ENCODE results near the gene TICAM1. TPM values are rescaled to one million over a fixed set of nuclear protein-coding genes. Genes with fewer than 3 reads are reported as not detected.
"Not testable (repeated sequence)": the region's sequence is repeated elsewhere in the genome, so short reads cannot be mapped to it uniquely, and the experiment has no call there.

Gene TICAM1
- total RNA-seq, 1 donor from 2014 or later = 7.4 TPM

DNA sequence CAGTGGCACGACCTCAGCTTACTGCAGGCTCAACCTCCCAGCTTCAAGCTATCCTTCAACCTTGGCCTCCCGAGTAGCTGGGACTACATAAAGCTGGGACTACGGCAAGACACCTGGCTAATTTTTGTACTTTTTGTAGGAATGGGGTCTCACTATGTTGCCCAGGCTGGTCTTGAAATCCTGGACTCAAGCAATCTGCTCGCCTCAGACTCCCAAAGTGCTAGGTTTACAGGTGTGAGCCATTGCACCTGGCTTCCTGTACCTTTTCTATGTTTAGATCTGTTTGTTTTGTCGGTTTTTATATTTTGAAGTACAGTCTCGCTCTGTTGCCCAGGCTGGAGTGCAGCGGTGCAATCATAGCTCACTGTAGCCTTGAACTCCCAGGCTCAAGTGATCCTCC, 17.5 kb upstream of the TICAM1 start:
- ATAC-seq (ENCODE audit: poor library complexity) (no peak), DNase-seq (no peak)
- intact Hi-C loops (cut with DNase I) = no loop called here

DNA sequence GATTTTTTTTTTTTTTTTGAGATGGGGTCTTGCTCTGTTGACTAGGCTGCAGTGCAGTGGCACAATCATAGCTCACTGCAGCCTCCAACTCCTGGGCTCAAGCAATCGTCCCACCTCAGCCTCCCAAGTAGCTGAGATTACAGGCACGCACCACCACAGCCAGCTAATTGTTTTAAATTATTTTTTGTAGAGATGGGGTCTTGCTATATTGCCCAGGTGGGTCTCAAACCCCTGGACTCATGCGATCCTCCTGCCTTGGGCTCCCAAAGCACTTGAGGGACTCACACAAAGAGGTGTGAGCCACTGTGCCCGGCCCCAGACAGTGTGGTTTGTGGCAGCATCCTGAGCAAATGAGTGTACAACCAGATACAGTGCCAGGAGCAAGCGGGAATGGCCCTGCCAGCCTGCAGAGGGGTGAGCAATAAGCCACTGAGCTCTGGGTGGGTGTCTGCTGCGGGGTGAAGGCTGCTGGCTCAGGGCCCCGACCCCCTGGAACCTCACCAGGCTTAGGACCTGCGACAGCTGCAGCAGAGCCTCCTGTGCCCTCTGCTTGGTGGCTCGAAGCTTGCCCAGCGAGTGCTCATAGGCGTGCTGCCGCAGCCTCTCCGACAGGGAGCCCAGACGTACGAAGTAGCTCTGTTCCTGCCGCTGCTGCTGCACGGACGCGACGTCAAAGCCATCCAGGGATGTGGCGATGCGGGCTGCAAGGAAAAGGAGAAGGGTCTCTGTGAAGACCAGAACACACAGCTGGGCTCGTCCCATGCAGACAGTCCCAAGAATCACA, 15.9 kb upstream of the TICAM1 start:
- intact Hi-C loops (cut with DNase I) = no loop called here

DNA sequence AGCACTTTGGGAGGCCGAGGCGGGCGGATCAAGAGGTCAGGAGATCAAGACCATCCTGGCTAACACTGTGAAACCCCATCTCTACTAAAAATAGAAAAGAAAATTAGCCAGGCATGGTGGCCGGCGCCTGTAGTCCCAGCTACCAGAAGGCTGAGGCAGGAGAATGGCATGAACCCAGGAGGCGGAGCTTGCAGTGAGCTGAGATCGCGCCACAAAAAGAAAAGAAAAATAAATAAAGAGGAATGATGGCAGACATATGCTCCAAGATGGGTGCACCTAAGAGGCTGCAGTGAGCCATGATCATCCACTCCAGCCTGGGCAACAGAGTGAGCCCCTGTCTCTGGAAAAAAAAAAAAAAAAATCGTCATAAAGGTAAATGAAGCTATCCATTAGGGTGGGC, 14.5 kb upstream of the TICAM1 start:
- DNase-seq (peak; percentile 50), ATAC-seq (ENCODE audit: poor library complexity) (peak; percentile 27)

More for the DNA sequence above, 15.9 kb upstream of the TICAM1 start:
- no peak for ATAC-seq (ENCODE audit: poor library complexity)
- no peak for DNase-seq

DNA sequence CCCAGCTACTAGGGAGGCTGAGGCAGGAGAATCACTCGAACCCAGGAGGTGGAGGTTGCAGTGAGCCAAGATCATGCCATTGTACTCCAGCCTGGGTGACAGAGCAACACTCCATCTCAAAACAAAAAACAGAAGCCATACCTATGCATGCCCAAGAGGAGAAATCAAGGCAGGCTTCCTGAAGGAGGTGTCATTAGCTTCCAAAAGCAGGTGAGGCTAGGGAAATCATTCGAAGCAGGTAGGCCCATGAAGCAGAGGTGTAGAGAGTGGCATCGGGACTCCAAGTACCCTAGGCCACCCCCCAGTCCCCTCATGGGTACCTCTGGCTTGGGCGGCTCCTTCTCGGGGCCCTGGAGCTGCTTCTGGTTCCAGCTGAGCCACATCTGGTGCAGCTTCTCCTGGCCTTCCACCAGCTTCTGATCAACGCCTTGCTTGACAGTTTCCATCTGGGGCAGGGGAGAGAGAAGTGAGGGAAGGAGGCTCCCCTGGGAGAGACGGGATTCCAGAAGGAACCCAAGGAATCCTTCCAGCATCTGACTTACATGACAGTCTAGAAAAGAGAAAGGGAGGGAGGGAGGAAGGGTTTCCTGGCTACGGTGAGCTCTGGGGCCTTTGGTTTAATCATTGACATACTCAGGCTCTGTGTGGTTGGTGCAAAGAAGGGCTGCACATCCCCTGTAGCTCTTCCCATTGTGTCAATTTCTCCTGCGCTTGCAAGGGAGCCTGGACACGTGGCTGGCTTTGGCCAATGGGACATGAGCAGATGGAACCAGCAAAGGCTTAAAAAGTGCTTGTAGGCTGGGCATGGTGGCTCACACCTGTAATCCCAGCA, 13.1 kb upstream of the TICAM1 start:
- peak; percentile 75 for ATAC-seq (ENCODE audit: poor library complexity)
- intact Hi-C loops (cut with DNase I) = no loop called here
- peak; percentile 75 for DNase-seq

More for the DNA sequence above, 14.5 kb upstream of the TICAM1 start:
- intact Hi-C loops (cut with DNase I) = not testable (repeated sequence)

DNA sequence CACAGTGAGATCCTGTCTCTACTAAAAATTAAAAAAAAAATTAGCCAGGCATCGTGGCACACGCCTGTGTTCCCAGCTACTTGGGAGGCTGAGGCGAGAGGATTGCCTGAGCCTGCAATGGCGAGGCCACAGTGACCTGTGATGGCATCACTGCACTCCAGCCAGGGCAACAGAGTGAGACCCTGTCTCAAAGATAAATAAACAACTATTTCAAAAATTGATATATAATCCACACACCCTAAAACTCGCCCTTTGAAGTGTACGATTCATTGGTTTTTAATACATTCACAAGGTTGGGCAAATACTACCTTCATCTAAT, 12.1 kb upstream of the TICAM1 start:
- ATAC-seq (ENCODE audit: poor library complexity) (no peak), DNase-seq (no peak)
- intact Hi-C loops (cut with DNase I) = no loop called here

DNA sequence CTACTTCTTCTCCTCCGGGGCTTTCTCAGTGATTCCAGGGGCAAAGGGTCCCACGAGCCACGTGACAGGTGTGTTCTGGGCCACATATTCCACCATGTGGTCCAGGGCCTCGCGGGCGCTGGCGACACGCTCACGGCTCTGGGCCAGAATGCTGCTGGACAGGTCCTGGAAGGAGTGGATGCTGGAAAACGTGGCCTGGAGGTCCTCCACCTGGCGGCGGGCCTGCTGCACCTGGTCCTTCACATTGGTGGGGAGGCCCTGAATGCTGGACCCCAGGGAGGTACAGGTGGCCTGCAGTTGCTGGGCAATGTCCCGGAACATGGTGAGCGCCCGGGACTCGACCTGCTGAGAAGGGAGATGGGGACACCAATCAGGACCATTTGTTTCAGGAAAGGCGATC, 7.7 kb upstream of the TICAM1 start:
- ATAC-seq (ENCODE audit: poor library complexity) = no peak
- no peak for DNase-seq
- intact Hi-C loops (cut with DNase I) = no loop called here

DNA sequence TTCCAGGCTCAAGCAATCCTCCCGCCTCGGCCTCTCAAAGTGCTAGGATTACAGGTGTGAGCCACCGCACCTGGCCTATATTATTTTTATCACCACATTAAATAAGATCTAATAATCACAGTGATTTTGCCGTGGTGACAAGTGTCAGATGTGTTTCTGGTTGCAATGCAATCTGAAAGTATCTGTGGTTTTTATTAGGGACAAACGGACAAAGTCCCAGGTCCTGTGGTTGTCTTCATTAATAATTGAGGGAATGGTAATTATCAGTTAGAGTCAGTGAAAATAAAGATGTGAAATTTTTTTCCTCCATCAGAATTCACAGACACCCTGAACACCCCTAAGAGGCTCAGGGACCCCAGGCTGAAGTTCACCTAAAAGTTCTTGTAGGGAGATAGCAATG, 1.3 kb upstream of the TICAM1 start:
- intact Hi-C loops (cut with DNase I) = no loop called here
- DNase-seq = no peak
- no peak for ATAC-seq (ENCODE audit: poor library complexity)

DNA sequence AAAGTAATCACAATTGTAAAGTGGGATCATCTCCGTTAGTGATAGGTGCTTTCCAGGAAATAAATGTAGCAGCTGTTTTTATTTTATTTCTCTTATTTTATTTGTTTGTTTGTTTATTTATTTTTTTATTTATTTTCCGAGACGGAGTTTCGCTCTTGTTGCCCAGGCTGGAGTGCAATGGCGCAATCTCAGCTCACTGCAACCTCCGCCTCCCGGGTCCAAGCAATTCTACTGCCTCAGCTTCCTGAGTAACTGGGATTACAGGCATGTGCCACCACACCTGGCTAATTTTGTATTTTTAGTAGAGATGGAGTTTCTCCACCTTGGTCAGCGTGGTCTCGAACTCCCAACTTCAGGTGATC, 448 bp upstream of the TICAM1 start:
- peak; percentile 39 for ATAC-seq (ENCODE audit: poor library complexity)
- DNase-seq; intact Hi-C loops (cut with DNase I): not testable (repeated sequence)

DNA sequence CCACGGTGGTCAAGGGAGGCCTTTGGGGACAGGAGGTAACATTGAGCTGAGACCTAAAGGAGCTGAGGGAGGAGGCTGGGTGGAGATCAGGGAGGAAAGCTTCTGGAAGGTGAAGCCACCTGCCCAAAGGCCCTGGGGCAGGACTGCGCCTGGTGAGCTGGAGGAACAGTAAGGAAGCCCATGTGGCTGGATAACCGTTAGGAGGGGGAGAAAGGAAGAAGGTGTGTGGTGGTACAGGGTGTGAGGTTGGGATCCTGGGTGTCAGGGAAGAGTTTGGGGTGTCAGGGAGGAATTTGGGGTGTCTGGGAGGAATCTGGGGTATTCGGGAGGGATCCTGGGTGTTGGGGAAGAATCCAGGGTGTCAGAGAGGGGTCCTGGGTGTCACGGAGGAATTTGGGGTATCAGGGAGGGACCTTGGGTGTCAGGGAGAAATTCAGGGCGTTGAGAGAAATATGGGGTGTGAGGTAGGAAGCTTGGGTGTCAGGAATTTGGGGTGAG, 695 bp downstream of the TICAM1 start:
- no peak for DNase-seq
- ATAC-seq (ENCODE audit: poor library complexity) = no peak
- intact Hi-C loops (cut with DNase I) = no loop called here

DNA sequence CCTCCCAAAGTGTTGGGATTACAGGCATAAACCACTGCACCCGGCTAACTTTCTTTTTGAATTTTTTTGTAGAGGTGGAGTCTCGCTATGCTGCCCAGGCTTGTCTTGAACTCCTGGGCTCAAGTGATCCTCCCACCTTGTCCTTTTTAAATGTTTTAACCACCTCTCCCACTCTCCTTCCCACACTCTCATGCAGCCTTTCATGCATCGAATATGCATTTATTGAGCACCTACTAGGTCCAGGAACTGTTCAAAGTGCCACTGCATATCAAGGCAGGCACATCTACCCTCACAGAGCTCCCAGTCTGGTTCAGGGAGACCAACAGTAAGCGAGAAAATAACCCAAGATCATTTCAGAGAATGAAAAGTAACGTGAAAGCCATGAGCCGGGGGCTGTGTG, 1.2 kb downstream of the TICAM1 start:
- intact Hi-C loops (cut with DNase I) = no loop called here
- DNase-seq = no peak
- no peak for ATAC-seq (ENCODE audit: poor library complexity)

DNA sequence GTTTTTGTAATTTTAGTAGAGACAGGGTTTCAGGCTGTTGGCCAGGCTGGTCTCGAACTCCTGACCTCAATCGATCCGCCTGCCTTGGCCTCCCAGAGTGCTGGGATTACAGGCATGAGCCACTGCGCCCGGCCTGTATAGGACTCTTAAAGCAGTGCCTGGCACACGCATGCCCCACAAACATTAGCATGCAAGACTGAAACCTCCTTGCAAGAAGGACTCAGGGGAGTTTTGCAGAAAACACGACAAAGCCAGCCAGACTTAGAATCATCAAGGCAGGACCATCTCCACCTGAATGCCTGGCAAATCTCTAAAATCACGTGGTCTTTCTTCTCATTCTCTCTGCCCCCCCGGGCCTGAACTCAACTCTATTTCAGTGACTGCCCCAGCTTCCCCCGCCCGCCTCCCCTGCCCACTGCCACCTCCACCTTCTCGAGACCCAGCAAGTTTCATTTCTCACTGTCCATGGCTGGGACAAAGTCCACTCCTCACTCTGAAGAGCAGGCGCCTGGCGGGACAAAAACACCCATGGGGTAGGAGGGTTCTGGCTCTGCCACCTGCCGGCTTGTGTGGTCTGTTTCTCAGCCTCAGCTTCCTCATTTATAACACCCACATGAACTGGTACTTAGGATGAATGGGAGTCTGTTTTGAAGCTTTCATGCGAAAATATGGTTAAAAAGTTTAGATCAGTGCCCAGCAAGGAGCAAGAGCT, 2.4 kb downstream of the TICAM1 start:
- intact Hi-C loops (cut with DNase I) = no loop called here
- DNase-seq = no peak
- ATAC-seq (ENCODE audit: poor library complexity) = no peak

DNA sequence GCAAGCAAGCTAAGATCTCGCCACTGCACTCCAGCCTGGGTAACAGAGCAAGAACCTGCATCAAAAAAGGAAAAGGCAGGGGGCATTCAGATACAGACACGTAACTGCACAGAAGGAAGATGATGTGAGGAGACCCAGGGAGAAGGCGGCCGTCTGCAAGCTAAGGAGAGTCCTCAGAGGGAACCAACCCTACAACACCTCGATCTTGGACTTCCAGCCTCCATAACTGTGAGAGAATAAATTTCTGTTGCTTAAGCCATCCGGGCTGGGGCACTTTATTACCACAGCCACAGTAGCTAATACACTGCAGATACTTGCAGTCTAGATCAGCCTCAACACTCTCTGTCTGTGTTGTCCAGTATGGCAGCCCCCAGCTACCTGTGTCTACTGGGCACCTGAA, 7.9 kb downstream of the TICAM1 start:
- DNase-seq (no peak), ATAC-seq (ENCODE audit: poor library complexity) (no peak)
- intact Hi-C loops (cut with DNase I) = no loop called here

DNA sequence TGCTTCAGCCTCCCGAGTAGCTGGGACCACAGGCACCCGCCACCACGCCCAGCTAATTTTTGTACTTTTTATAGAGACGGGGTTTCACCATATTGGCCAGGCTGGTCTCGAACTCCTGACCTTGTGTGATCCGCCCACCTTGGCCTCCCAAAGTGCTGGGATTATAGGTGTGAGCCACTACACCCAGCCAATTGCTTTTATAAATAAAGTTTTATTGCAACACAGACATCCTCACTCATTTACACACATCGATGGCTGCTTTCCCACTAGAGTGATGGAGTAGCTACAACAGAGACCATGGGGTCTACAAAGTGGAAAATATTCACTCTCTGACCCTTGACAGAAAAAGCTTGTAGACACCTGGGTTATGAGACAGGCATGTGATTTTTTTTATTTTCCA, 9.2 kb downstream of the TICAM1 start:
- ATAC-seq (ENCODE audit: poor library complexity); DNase-seq; intact Hi-C loops (cut with DNase I): not testable (repeated sequence)

DNA sequence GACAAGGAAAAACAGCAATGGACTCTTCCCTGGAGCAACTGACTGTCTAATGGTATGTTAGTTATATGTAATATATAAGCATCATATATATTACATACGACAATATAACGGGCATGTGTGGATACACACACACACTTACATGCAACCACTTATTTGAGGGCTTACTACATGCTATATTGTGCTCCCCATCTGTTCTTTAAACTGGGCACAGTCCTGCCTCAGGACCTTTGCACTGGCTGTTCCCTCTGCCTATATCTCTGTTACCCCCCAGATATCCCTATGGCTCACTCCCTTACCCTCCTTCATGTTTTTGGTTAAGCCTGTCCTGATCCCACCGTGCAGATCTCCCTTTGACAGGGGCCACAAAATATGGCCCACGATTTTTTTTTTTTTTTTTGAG, 10.2 kb downstream of the TICAM1 start:
- DNase-seq (no peak), ATAC-seq (ENCODE audit: poor library complexity) (no peak)
- intact Hi-C loops (cut with DNase I) = no loop called here

DNA sequence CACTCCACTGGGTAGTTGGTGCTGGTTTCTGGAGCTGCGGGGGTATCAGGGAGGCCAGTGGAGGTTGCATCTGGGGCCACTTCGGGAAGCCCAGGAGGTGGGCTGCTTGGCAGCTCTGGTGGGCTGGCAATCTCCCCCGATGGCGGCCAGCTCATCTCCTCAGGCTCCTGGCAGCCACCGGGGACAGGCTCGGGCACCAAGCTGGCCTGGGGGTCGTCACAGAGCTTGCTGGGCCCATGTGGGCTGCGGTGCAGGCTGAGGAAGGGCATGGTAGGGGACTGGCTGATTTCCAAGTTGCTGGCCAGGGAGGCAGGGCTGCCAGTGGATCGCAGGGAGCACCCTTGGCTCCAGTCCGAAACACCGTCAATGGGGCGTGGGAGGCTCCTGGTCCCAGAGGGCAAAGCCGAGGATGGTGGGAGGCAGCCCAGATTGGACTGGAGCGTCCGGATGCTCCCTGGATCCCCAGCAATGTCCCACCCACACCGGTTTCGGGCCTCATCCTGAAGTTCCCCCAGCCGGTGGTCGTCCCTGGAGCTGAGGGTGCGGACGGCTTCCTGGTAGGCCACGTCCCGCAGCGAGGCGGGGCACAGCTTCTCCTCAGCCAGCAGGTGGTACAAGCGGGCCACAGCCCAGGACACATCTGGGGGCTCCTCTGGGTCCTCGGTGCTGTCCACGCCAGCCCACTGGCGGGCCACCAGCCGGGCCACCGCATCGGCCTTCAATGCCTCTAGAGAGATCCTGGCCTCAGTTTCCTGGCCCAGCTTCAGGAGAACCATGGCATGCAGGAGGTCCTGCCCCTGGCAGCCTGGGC, 13.8 kb downstream of the TICAM1 start:
- ATAC-seq (ENCODE audit: poor library complexity) (no peak), DNase-seq (no peak)
- intact Hi-C loops (cut with DNase I) = no loop called here

DNA sequence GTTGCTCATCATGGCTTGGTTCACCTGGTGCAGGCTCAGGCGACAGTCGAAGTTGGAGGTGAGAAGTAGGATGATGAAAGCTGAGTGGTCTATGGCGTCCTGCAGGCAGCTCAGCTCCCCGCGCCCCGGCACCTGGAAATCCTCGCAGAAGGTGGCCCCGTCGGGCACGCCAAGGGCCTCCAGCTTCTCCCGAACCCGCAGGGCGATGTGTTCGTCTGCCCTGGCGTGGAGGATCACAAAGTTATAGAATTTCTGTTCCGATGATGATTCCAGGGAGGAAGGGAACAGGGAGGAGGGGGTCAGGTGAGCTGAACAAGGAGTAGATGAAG, 14.6 kb downstream of the TICAM1 start:
- intact Hi-C loops (cut with DNase I) = no loop called here
- no peak for ATAC-seq (ENCODE audit: poor library complexity)
- no peak for DNase-seq

DNA sequence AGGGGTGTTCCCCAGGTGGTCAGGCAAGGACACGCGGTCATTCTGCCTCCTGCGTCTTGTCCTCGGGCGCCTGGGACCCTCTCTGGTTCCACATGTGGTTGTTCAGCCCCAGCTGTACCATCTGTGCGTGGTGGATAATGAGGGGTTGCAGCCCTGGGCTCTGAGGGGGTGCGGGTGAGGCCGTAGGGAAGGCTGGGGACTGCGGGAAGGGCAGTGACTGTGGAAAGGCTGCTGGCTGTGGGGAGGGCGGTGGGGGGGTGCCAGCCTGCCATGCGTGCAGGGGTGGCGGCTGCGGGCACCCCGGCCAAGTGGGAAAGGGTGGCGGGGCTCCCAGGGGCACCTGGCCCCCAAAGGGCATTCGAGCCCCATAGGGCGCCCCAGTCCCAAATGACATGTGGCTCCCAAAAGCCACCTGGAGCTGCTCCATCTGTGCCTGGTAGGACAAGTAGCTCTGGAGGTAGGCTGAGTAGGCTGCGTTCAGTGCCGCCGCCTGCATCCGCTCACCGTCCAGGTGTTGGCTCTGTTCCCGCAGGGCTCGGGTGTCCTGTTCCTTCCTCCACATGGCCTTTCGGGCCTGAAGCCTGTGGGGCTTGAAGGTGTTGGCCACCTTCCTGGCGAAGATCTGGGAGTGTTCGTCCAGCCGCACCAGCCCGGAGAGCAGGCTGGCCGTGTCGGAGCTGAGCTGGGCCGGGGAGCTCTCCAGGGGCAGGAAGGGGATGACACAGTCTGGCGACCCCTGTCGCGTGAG, 15.1 kb downstream of the TICAM1 start:
- ATAC-seq (ENCODE audit: poor library complexity) = peak; percentile 4

More for the DNA sequence above, 15.1 kb downstream of the TICAM1 start:
- DNase-seq = no peak
- intact Hi-C loops (cut with DNase I) = no loop called here

Data from Right ventricle myocardium superior (tissue), 1 donor.